Fibroblast of lung (primary cell): ENCODE measurements around the gene GNPTG. TPM values are rescaled to one million over a fixed set of nuclear protein-coding genes. Genes with fewer than 3 reads are reported as not detected.

Source experiments
- DNase-seq, 2 donors: peaks; one replicate each; pipeline versions ENCODE4 v3.0.0 to v3.0.0-alpha.2; 2010; ENCODE audit warnings: low read depth in 2 of 2
- H2AFZ ChIP-seq: 2 replicates; pipeline ENCODE4 v1.5.1; 2012; ENCODE audit warnings: low read length, control low read depth, inconsistent platforms
- H3K27ac ChIP-seq: 2 replicates; pipeline ENCODE4 v1.5.1; 2011; ENCODE audit warnings: low read length, control low read depth; ENCODE audit not compliant: insufficient read depth
- H3K27me3 ChIP-seq: 2 replicates; pipeline ENCODE4 v1.5.1; 2011; ENCODE audit warnings: mild to moderate bottlenecking, low read length; ENCODE audit not compliant: control insufficient read depth, insufficient read depth
- H3K36me3 ChIP-seq: 2 replicates; pipeline ENCODE4 v1.5.1; 2011; ENCODE audit warnings: low read length; ENCODE audit not compliant: control insufficient read depth, insufficient read depth
- H3K4me1 ChIP-seq: 2 replicates; pipeline ENCODE4 v1.5.1; 2011; ENCODE audit warnings: low read length; ENCODE audit not compliant: control insufficient read depth, insufficient read depth; ENCODE audit errors: extremely low read depth
- H3K4me2 ChIP-seq: 2 replicates; pipeline ENCODE4 v1.5.1; 2011; ENCODE audit warnings: low read length, control low read depth; ENCODE audit not compliant: insufficient read depth; ENCODE audit errors: extremely low read depth
- H3K4me3 ChIP-seq, 4 experiments: fragments of 200-600 bp in 1 of 4; sonication (generic) in 1 of 4; replicated peaks in 1 of 4; 2 replicates each; pipeline ENCODE4 v1.5.1; 2011 to 2016; ENCODE audit warnings: low read length in 4 of 4, low read depth in 3 of 4, mild to moderate bottlenecking in 3 of 4, control low read depth in 2 of 4, inconsistent platforms in 1 of 4, mixed read lengths in 1 of 4; ENCODE audit not compliant: insufficient read depth in 1 of 4; ENCODE audit errors: control extremely low read depth in 1 of 4
- H3K79me2 ChIP-seq: 2 replicates; pipeline ENCODE4 v1.5.1; 2012; ENCODE audit warnings: mild to moderate bottlenecking, low read length, inconsistent platforms; ENCODE audit not compliant: control insufficient read depth, insufficient read depth
- H3K9ac ChIP-seq: 2 replicates; pipeline ENCODE4 v1.5.1; 2011; ENCODE audit warnings: mild to moderate bottlenecking, low read length, control low read depth; ENCODE audit not compliant: insufficient read depth
- H3K9me3 ChIP-seq: 2 replicates; pipeline ENCODE4 v1.5.1; 2012; ENCODE audit warnings: low read depth, low read length; ENCODE audit not compliant: control insufficient read depth, insufficient read depth
- H4K20me1 ChIP-seq: 2 replicates; pipeline ENCODE4 v1.5.1; 2011; ENCODE audit warnings: low read length; ENCODE audit not compliant: control insufficient read depth, insufficient read depth; ENCODE audit errors: extremely low read depth
- CTCF ChIP-seq, 2 donors: IDR thresholded peaks in 1 of 2; conservative IDR thresholded peaks in 1 of 2; 1 replicate in 1 of 2; 2 replicates in 1 of 2; pipeline ENCODE4 v1.5.1; 2011 to 2012; ENCODE audit warnings: low read length in 2 of 2, control low read depth in 1 of 2, inconsistent platforms in 1 of 2, low read depth in 1 of 2, mild to moderate bottlenecking in 1 of 2
- EZH2 ChIP-seq: IDR thresholded peaks from 2 replicates; pipeline ENCODE4 v1.5.1; 2012; ENCODE audit warnings: low read length, control low read depth, mild to moderate bottlenecking; ENCODE audit errors: missing control alignments
- polyA plus RNA-seq, 2 donors: library from polyadenylated mRNA; depleted of rRNA in 1 of 2; stranded (reverse) in 1 of 2; unstranded in 1 of 2; fragments of >200 nt; gene quantifications; 2 replicates each; pipeline ENCODE4 v1.2.1, GENCODE V29; 2011 to 2012; ENCODE audit warnings: missing spikeins in 1 of 2
- total RNA-seq: library from RNA; depleted of rRNA; stranded (reverse); fragments of >200 nt; gene quantifications from 2 replicates; pipeline ENCODE4 v1.2.1, GENCODE V29; 2014

GNPTG gene
- total and polyA plus RNA-seq, 2 donors (not counting 1 experiment from before 2014, with no cell fraction given) = 40.8 to 43.2 TPM

GRCh38 chr16:1317479-1318267 lies 34.1 kb upstream of the GNPTG start:
- Histone ChIP-seq H3K36me3 (peaks cover 61% of the 10 kb centered on the region), H3K9ac (no peak overlapping the region), H3K27ac (no peak overlapping the region), H3K4me2 (no peak overlapping the region), H3K4me3 (no peak overlapping the region), H3K27me3 (no peaks in the 10 kb centered on the region), H4K20me1 (peaks cover 3% of the 10 kb centered on the region), H3K79me2 (peaks cover 62% of the 10 kb centered on the region), H3K4me1 (no peaks in the 10 kb centered on the region), H2AFZ (no peak overlapping the region), H3K9me3 (no peaks in the 10 kb centered on the region)
- DNase-seq = no peak
- TF ChIP-seq EZH2 (no peak), CTCF (conservative IDR thresholded peaks at IDR 0.05 in 1 of 2, IDR thresholded peaks at IDR 0.05 in 1 of 2; ENCODE audit: low read depth in 1 of 2, low read length in 2 of 2) (no peak)

- Histone ChIP-seq H3K9me3 (no peaks in the 10 kb centered on the region), H3K4me3 (no peak overlapping the region), H3K27me3 (no peaks in the 10 kb centered on the region), H3K9ac (no peak overlapping the region), H3K4me2 (no peak overlapping the region), H3K36me3 (peaks cover 58% of the 10 kb centered on the region), H2AFZ (no peak overlapping the region), H3K79me2 (peaks cover 57% of the 10 kb centered on the region), H4K20me1 (no peaks in the 10 kb centered on the region), H3K27ac (no peak overlapping the region), H3K4me1 (no peaks in the 10 kb centered on the region)
- TF ChIP-seq CTCF (conservative IDR thresholded peaks at IDR 0.05 in 1 of 2, IDR thresholded peaks at IDR 0.05 in 1 of 2; ENCODE audit: low read depth in 1 of 2, low read length in 2 of 2) (no peak), EZH2 (no peak)
- no peak for DNase-seq
Observed at GRCh38 chr16:1318268-1318545, 33.5 kb upstream of the GNPTG start.

GRCh38 chr16:1319041-1319440 lies 32.7 kb upstream of the GNPTG start:
- no peaks in the 10 kb centered on the region for H4K20me1 ChIP-seq
- H3K9ac ChIP-seq = no peak overlapping the region
- no peak for DNase-seq
- no peak overlapping the region for H3K4me3 ChIP-seq
- no peak overlapping the region for H3K4me2 ChIP-seq
- no peaks in the 10 kb centered on the region for H3K9me3 ChIP-seq
- no peak overlapping the region for H3K27ac ChIP-seq
- H2AFZ ChIP-seq = no peak overlapping the region
- H3K36me3 ChIP-seq = peaks cover 60% of the 10 kb centered on the region
- no peak for TF ChIP-seq CTCF (conservative IDR thresholded peaks at IDR 0.05 in 1 of 2, IDR thresholded peaks at IDR 0.05 in 1 of 2; ENCODE audit: low read depth in 1 of 2, low read length in 2 of 2)
- TF ChIP-seq EZH2 = no peak
- no peaks in the 10 kb centered on the region for H3K27me3 ChIP-seq
- H3K79me2 ChIP-seq = peaks cover 48% of the 10 kb centered on the region
- H3K4me1 ChIP-seq = no peaks in the 10 kb centered on the region
